B cell (primary cell): ENCODE results near the gene RBM25. TPM values are rescaled to one million over a fixed set of nuclear protein-coding genes. Genes with fewer than 3 reads are reported as not detected.

Source experiments
- ATAC-seq: fragments of 200-7000 bp; cut with Tn5 transposase; one replicate; pipeline ENCODE4 v1.10.0; 2021; ENCODE audit warnings: low read depth, mild to moderate bottlenecking, moderate number of reproducible peaks, moderate library complexity
- CTCF ChIA-PET: fragments of 350-600 bp; sonication (Branson Sonifier 250); formaldehyde crosslinking; loops from one replicate; lab custom pipeline; 2021; ENCODE audit warnings: antibody characterized with exemption, inconsistent platforms; lab: Charles Lee
- POLR2A ChIA-PET: fragments of 350-600 bp; sonication (Branson Sonifier 250); formaldehyde crosslinking; loops from one replicate; lab custom pipeline; 2021; ENCODE audit warnings: antibody characterized with exemption; lab: Charles Lee
- DNase-seq: peaks from one replicate; pipeline ENCODE4 v3.0.0; 2013
- H2AFZ ChIP-seq: 2 replicates; pipeline ENCODE4 v1.6.1; 2012; ENCODE audit warnings: mild to moderate bottlenecking, low read depth, low read length; ENCODE audit not compliant: insufficient read depth, poor library complexity, severe bottlenecking
- H3K27ac ChIP-seq, 2 donors: 1 replicate in 1 of 2; 2 replicates in 1 of 2; pipeline ENCODE4 v1.5.1; 2012 to 2013; ENCODE audit warnings: low read length in 2 of 2, mild to moderate bottlenecking in 2 of 2, moderate library complexity in 1 of 2
- H3K27me3 ChIP-seq, 4 experiments: fragments of 200-600 bp in 1 of 4; sonication (generic) in 1 of 4; replicated peaks in 1 of 4; 1 replicate in 2 of 4; 2 replicates in 2 of 4; pipeline versions ENCODE4 v1.6.1 to v1.7.0; 2013 to 2016; ENCODE audit warnings: low read length in 3 of 4, mild to moderate bottlenecking in 2 of 4, mixed read lengths in 1 of 4, moderate library complexity in 1 of 4; ENCODE audit not compliant: insufficient read depth in 4 of 4, control insufficient read depth in 3 of 4; ENCODE audit errors: control extremely low read depth in 1 of 4
- H3K36me3 ChIP-seq, 2 experiments: replicated peaks in 1 of 2; 1 replicate in 1 of 2; 2 replicates in 1 of 2; pipeline versions ENCODE4 v1.6.1 to v1.7.1; 2013; ENCODE audit warnings: low read length in 1 of 2; ENCODE audit not compliant: insufficient read depth in 2 of 2, control insufficient read depth in 1 of 2; ENCODE audit errors: control extremely low read depth in 1 of 2, extremely low read depth in 1 of 2
- H3K4me1 ChIP-seq, 2 donors: fragments of 200-600 bp in 1 of 2; sonication (generic) in 1 of 2; 1 replicate in 1 of 2; 2 replicates in 1 of 2; pipeline versions ENCODE4 v1.5.1 to v1.6.1; 2013 to 2017; ENCODE audit warnings: low read length in 2 of 2; ENCODE audit not compliant: control insufficient read depth in 2 of 2, insufficient read depth in 2 of 2
- H3K4me2 ChIP-seq: replicated peaks from 2 replicates; pipeline ENCODE3; 2012; ENCODE audit warnings: mild to moderate bottlenecking, low read depth, low read length; ENCODE audit not compliant: poor library complexity, severe bottlenecking
- H3K4me3 ChIP-seq, 5 experiments: fragments of 200-600 bp in 1 of 5; sonication (generic) in 1 of 5; 1 replicate in 3 of 5; 2 replicates in 2 of 5; pipeline versions ENCODE4 v1.5.1 to v1.7.0; 2011 to 2016; ENCODE audit warnings: low read length in 4 of 5, mild to moderate bottlenecking in 4 of 5, low read depth in 2 of 5, control low read depth in 1 of 5, moderate library complexity in 1 of 5; ENCODE audit not compliant: insufficient read depth in 1 of 5; ENCODE audit errors: control extremely low read depth in 1 of 5, extremely low read depth in 1 of 5
- H3K79me2 ChIP-seq: fragments of 200-600 bp; sonication (generic); one replicate; pipeline ENCODE4 v1.6.0; 2016; ENCODE audit warnings: low read length; ENCODE audit not compliant: control insufficient read depth, insufficient read depth
- H3K9ac ChIP-seq: fragments of 200-600 bp; sonication (generic); 2 replicates; pipeline ENCODE4 v1.6.1; 2017; ENCODE audit warnings: mild to moderate bottlenecking, low read length, moderate library complexity
- H3K9me3 ChIP-seq, 3 donors: one replicate each; pipeline versions ENCODE4 v1.6.1 to v1.7.1; 2013; ENCODE audit warnings: low read length in 2 of 3; ENCODE audit not compliant: control insufficient read depth in 2 of 3, insufficient read depth in 1 of 3; ENCODE audit errors: control extremely low read depth in 1 of 3
- H4K20me1 ChIP-seq: 2 replicates; pipeline ENCODE4 v1.6.0; 2012; ENCODE audit warnings: mild to moderate bottlenecking, low read length; ENCODE audit not compliant: insufficient read depth, control insufficient read depth, poor library complexity, severe bottlenecking
- H3K27ac Mint-ChIP-seq: one replicate; pipeline ENCODE4 v1.8.0; 2021; ENCODE audit warnings: mixed read lengths
- H3K27me3 Mint-ChIP-seq: one replicate; pipeline ENCODE4 v1.8.0; 2021; ENCODE audit warnings: mixed read lengths
- H3K4me1 Mint-ChIP-seq: one replicate; pipeline ENCODE4 v1.8.0; 2021; ENCODE audit warnings: mixed read lengths
- H3K4me3 Mint-ChIP-seq: one replicate; pipeline ENCODE4 v1.8.0; 2021; ENCODE audit warnings: mixed read lengths
- H3K9me3 Mint-ChIP-seq: one replicate; pipeline ENCODE4 v1.8.0; 2022; ENCODE audit warnings: mixed read lengths; ENCODE audit not compliant: insufficient read depth
- CTCF ChIP-seq: fragments of 200-600 bp; IDR thresholded peaks from one replicate; pipeline ENCODE4 v1.8.0; 2022; ENCODE audit warnings: antibody characterized with exemption, mild to moderate bottlenecking
- EZH2 ChIP-seq: IDR thresholded peaks from 2 replicates; pipeline ENCODE4 v1.6.1; 2012; ENCODE audit warnings: borderline replicate concordance, low read depth, mild to moderate bottlenecking, moderate library complexity, low read length; ENCODE audit not compliant: insufficient read depth, poor library complexity, severe bottlenecking
- WGBS: methylation state at CpG from one replicate; pipeline ENCODE4 v1.1.5; 2013; ENCODE audit warnings: missing lambda C conversion rate; ENCODE audit not compliant: insufficient coverage; 5-methylcytosine and 5-hydroxymethylcytosine counted together
- intact Hi-C: fragments of 100-400 bp; cut with micrococcal nuclease; formaldehyde crosslinking; loops from one replicate; pipeline ENCODE4 v1.10.0; 2022
- polyA plus RNA-seq: library from polyadenylated mRNA; depleted of rRNA; stranded (reverse); fragments of >200 nt; gene quantifications from 2 replicates; pipeline ENCODE4 v1.2.3, GENCODE V29; 2012
- total RNA-seq, 2 donors: library from RNA; stranded (reverse); fragments of 120-200 nt in 1 of 2; gene quantifications; 1 replicate in 1 of 2; 2 replicates in 1 of 2; pipeline versions ENCODE4 v1.2.3 to v1.2.4, GENCODE V29; 2013 to 2022

The RBM25 gene
- total and polyA plus RNA-seq, 2 donors (not counting 1 experiment from before 2014, with no cell fraction given): 20.2 to 137 TPM

DNA sequence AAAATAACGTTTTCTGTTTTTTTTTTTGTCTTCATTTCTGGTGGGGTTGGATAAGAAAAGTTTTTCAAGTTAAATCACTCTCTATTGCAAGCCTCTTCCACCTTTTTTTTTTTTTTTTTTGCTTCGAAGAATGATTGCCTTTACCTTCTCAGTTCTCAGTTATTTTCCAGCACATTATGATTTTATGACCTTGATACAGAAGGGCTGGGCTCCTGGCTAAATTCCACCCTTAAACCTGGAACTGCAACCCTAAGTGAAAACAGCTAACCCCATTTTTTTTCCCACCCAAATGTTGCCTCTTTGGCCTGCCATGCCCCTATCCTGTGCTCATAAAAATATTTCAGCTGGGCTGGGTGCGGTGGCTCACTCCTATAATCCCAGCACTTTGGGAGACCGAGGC lies 109.4 kb downstream of the RBM25 start:
- Histone ChIP-seq H3K4me2 (no peak overlapping the region), H3K36me3 (peaks cover 5 to 63% of the 10 kb centered on the region in 2 experiments), H3K79me2 (no peaks in the 10 kb centered on the region), H3K27me3 (no peaks in the 10 kb centered on the region), H3K27ac (no peak overlapping the region), H3K9me3 (no peaks in the 10 kb centered on the region), H3K4me3 (no peak overlapping the region), H2AFZ (no peak overlapping the region), H3K4me1 (no peaks in the 10 kb centered on the region), H3K9ac (no peak overlapping the region), H4K20me1 (no peaks in the 10 kb centered on the region)
- H3K4me3 Mint-ChIP-seq: no peak overlapping the region
- ChIA-PET CTCF (interaction anchor here (0.6 to 0.7 kb wide), 2 partner anchors 302 to 765 kb away, joined by 3 to 4 read pairs; no protein-coding TSS in a partner anchor), POLR2A (no interaction called here)
- DNase-seq: no peak
- no peaks in the 10 kb centered on the region for H3K9me3 Mint-ChIP-seq
- intact Hi-C loops: no loop called here
- no peaks in the 10 kb centered on the region for H3K27me3 Mint-ChIP-seq
- no peak overlapping the region for H3K27ac Mint-ChIP-seq
- H3K4me1 Mint-ChIP-seq: no peaks in the 10 kb centered on the region
- WGBS: no CpG with 5 or more reads among the region's 4 CpGs
- ATAC-seq: no peak
- TF ChIP-seq EZH2 (no peak), CTCF (no peak)

- H3K27me3 Mint-ChIP-seq: no peaks in the 10 kb centered on the region
- no peak overlapping the region for H3K4me2 ChIP-seq
- no peak overlapping the region for H3K4me3 ChIP-seq
- no peak overlapping the region for H3K27ac Mint-ChIP-seq
- no peak for TF ChIP-seq CTCF
- TF ChIP-seq EZH2: no peak
- H3K9me3 Mint-ChIP-seq: no peaks in the 10 kb centered on the region
- DNase-seq (no peak), ATAC-seq (no peak)
- H3K79me2 ChIP-seq: no peaks in the 10 kb centered on the region
- no peak overlapping the region for H2AFZ ChIP-seq
- no peaks in the 10 kb centered on the region for H3K4me1 Mint-ChIP-seq
- intact Hi-C loops: no loop called here
- no peaks in the 10 kb centered on the region for H3K9me3 ChIP-seq
- H3K9ac ChIP-seq: no peak overlapping the region
- 97% methylated on average over 6 of the region's 9 CpGs for WGBS
- no peak overlapping the region for H3K27ac ChIP-seq
- H3K36me3 ChIP-seq: peaks cover 5 to 65% of the 10 kb centered on the region in 2 experiments
- no peaks in the 10 kb centered on the region for H3K27me3 ChIP-seq
- POLR2A ChIA-PET: no interaction called here
- H4K20me1 ChIP-seq: no peaks in the 10 kb centered on the region
- H3K4me1 ChIP-seq: no peaks in the 10 kb centered on the region
- CTCF ChIA-PET: no interaction called here
- H3K4me3 Mint-ChIP-seq: no peak overlapping the region
Measured at GRCh38 chr14:73168274-73168673, 109.9 kb downstream of the RBM25 start.
